GM03348 (cell line): ENCODE measurements around the gene CCR7.
A peak's percentile ranks its signal among the peaks of the same experiment; 100 is the strongest.
"Not testable (repeated sequence)": the region's sequence is repeated elsewhere in the genome, so short reads cannot be mapped to it uniquely, and the experiment has no call there.

ENCODE experiments used
- DNase-seq: peaks from one replicate; pipeline ENCODE4 v3.0.0; 2012; ENCODE audit warnings: low spot score

The CCR7 gene

DNA sequence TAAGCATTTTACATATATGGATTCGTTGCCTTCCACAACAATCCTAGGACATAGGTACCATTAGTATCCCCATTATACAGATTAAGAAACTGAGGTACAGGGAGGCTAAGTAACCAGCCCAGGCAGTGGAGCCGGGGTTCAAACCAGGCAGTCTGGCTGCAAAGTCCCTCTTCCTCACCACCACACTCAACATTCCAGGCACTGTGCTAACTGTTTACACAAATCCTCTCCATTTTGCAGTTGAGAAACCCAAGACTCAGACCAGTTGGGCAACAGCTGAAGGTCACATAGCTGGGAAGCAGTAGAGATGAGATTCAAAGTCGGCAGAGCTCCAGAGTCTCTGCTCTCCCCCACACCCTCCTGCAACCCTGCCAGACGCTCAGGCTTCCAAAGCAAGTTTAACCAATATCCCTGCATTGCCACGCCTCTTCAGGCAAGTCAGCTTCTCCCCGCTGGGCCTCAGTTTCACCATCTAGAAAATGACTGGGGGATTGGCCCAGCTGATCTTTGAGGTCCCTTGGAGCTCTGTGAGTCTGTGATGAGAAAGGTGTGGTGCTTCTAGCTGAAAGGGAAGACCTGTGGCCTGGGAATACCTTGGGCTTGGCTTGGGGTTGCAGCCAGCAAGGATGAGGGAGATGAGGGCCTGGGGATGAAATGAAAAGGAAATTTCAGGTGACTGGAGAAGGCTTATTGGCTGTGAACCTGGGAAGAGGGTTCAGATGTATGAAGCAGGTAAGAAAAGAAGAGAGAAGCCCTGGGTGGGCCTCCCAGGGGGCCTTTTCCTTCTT, 14.0 kb downstream of the CCR7 start:
- peak; percentile 89 for DNase-seq

DNA sequence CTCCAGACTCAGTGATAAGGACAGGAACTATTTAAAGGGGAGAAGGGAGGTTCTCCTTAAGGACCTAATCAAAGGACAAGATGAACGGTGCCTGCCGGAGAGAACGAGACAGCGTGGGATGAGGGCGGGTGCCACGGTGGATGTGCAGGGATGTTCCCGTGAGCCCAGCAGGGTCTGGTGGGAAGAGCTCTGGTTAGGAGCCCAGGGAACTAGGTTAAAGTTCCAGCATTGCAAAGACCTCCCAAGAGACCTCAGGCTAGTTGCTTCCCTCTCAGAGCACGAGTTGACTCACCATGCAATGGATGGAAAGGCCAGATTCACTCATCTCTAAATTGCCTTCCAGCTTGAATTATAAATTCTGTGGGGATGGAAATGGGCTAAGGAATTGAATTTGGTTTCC, 14.7 kb downstream of the CCR7 start:
- peak; percentile 86 for DNase-seq

DNA sequence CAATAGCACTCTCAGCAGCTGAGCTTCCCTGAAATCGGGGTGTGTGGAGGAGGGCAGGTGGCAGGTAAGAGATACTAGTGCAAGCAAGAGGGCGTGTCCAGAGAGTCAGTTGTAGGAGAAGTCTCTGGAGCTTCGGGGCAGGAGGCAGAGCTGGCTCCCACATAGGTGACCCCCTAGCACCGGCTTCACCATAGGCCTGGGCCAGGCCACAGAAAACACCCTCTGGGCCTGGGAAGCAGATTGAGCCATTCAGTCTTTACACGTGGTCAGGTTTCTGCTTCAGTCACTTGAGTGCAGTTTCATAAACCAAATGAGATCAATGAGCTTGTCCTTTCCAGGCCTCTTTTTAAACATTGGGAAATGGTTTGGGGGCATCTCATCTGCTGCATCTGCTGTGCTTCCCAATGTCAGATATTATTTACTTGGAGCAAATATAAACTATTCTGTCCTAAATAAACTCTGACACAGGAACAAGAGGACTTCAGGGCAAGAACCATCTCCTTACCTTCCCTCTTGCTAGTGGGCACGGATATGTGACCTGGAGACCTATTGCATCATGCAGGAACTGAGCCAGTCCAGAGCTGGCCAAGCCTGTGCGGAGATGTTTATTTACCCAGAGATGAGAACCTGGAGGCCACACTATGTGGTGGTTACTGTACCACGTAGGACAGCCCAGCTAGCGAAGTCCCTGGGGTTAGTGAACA, 16.1 kb downstream of the CCR7 start:
- no peak for DNase-seq

DNA sequence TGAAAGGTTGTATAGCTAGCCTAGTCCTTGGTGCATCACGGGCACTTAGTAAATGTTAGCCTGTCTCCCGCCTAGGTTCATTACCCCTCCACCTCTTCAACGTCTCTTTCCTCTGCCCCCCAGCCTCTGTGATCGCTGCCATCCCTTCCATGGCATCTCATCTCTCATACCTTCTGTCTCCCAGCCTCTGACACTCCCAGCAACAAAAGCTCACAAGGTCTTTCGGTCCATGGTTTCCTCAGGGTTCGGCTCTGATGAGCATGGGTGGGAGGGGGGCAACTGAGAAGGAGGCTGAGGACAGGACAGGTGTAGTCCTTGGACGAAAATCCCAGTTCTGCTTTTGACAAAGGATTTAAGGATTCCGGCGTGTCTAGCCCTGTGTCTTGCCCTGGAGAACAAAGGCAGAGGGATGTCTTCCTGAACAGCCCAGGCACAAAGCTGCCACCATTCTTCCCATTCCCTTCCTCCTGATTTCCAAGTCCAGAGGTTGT, 16.7 kb downstream of the CCR7 start:
- DNase-seq: no peak

DNA sequence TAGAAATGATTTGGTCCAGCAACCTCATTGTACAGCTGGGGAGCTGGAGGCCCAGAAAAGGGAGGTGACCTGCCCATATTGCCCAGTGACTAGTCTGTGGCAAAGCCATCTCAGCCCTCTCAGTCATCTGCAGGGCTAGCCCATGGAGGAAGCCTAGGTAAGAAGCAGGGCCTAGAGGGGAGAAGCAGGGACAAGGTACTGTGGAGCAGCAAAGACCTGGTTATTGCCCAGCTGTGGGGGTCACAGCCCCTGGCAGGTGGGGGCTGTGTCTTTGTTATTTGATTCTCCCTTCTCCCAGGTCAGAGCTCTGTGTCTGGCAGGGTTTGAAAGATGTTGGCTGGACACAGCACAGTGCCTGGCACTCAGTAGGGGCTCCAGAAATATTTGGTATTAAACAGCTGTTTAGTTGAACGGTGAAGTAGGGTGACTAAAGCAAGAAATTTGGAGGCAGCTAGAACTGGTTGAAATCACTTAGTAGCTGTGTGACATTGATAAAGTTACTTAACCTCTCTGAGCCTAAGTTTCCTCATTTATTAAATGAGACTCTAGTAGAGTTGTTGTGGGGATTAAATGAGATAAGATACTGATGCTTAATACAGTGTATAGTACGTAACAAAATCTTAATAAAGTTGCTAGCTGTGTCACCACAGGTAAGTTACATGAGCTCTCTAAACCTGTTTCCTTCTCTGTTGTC, 17.3 kb downstream of the CCR7 start:
- DNase-seq: no peak

DNA sequence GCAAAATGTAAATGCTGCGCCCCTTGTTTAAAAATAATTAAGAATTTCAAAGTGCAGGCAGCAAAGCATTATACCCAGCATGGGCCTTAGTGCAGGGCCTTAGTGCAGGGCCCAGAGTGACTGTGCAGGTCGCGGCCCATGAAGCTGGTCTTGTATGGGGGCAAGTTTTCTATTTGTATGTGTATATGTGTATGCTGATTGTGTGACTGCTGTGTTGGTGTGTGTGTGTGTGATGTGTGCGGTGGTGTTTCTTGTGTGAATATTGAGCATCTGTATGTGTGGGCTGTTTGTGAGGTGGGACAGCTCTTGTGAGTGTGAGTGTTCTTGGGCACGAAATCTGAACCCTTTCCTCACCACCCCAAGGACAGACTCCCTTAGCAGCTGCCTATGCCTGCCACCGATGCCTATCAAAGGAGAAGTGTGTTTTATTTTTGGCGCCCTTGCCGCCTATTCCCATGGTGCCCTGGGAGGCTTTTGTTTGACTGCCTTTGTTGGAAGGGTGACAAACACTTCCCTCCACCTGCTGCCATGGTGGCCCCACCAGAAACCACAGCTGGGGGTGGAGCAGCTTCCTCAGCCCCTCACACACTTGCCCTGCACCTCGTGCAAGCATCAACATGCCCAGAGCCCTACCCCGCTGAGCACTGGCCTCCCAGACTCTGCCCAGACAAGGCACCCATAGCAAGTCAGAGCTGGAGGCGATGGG, 18.0 kb downstream of the CCR7 start:
- no peak for DNase-seq

DNA sequence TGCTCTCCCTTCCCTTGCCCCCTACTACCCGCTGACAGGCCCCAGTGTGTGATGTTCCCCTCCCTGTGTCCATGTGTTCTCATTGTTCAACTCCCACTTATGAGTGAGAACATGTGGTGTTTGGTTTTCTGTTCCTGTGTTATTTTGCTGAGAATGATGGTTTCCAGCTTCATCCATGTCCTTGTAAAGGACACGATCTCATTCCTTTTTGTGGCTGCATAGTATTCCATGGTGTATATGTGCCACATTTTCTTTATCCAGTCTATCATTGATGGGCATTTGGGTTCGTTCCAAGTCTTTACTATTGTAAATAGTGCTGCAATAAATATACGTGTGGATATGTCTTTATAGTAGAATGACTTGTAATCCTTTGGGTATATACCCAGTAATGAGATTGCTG, 18.8 kb downstream of the CCR7 start:
- DNase-seq: not testable (repeated sequence)

DNA sequence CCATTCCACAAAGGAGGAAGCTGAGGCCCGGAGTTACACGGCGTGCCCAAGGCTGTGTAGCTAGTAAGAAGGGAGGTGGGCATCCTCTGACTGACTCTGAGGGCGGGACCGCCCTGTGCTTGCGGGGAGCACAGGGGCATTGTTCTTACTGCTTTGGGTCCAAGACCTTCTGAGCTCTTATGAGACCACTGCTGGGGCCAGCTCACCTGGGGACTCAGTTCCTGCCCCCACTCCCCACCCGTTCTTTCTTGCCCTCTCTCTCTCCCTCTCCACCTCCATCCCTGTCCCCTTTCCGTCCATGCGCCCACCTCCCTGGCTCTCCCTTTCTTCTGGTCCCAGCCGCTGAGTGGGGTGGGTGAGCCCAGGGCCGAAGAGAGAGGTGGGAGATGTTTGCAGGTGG, 19.6 kb downstream of the CCR7 start:
- DNase-seq: no peak

DNA sequence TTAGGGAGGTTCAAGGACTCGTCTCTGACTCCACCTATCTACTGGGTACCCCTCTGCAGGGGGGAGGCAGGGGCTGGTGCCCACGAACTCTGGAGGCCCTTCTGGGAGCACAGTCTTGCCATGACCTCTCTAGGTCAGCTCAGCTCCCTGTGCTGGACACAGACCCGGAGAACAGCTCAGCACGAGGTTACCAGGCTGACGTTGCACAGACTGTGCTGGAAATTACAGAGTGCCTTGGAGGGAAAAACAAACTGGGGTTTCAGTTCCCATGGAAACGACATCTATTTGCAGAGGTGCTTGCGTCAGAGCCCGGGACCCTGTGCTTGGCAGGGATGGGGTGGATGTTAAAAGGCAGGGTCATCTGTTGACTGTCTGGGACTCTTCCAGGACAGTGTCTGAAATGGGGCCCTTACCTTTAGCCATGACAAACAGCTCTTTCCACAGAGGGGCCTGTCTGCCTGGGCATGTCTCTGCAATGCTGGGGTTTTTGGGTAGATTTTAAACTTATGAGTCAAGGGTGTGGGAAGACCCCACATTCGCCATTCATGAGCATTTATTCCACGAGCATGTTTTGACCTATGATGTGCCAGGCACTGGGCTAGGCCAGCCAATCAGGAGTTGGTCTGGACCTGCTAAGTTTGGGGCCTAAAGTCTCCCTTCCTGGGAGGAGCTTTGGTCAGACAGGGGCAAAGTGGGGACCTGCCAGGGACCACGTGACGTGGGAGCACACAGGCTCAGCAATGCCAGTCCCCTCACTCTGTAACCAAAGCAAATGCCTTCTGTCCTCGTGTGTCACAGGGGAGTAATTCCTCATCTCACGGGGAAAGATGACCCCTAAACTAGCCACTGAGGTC, 22.5 kb downstream of the CCR7 start:
- DNase-seq: peak; percentile 76

DNA sequence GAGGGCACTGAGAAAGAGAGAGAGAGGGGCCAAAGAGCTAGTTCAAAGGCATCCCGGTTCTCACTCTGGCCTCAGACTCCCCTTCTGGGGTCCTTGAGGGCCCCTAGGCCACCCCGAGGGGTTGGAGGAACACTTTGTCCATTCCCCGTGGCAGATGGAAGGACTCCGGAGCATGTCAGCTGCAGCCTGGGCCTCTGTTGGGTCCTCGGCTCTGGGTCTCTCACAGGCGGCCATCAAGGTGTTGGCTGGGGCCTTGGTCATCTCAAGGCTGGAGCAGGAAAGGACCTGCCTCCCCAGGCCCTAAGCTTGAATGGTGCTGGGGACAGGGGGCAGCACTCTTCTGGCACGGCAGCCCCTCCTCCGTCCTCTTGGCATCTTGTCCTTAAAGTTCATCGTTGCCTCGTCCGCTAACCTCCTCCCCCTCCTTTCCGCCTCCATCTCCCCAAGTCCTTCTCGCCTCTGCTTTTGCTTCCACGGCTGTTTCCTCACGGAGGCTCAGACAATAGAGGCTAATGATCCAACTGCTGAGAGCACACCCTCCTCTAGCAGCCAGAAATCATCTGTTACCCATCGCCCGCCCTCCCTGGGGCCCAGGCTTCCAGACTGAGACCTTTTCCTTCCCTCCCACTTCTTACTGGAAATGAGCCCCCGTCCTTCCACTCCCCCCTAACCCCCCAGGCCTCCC, 23.3 kb downstream of the CCR7 start:
- peak; percentile 54 for DNase-seq

DNA sequence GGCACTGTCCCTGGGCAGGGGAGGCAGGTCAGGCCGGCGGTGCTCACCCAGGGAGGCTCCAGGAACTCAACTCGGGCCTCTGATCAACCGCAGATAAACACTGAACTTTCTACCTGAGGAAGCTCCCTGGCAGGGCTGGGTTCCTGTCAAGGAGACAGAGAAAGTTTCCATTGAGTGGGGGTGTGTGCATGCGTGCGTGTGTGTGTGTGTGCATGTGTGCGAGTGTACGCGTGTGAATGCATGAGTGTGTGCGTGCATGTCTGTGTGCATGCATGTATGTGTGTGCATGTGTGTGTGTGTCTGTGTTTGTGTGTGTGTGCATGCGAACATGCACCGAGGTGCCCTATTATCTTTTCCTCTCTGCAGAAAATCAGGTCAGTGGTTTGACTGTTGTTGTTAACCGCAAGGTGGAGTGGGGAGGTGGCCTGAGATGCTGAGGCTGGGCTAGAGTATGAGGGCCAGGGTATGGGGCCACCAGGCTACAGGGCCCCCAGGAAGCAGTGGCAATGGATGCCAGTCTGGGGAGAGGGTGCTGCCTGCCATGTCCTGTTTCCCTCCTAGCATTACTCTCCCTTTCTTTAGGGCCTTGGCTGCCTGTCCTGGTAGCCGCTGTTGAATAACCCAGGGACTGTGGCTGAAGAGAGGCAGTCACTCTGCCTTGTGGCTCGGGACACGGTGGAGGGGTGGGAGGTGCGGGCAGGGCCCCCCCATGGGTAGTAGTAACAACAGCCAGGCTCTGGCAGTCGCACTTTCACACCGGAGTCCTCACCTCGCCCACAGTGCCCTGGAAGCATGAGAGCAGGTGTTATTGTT, 24.0 kb downstream of the CCR7 start:
- no peak for DNase-seq

DNA sequence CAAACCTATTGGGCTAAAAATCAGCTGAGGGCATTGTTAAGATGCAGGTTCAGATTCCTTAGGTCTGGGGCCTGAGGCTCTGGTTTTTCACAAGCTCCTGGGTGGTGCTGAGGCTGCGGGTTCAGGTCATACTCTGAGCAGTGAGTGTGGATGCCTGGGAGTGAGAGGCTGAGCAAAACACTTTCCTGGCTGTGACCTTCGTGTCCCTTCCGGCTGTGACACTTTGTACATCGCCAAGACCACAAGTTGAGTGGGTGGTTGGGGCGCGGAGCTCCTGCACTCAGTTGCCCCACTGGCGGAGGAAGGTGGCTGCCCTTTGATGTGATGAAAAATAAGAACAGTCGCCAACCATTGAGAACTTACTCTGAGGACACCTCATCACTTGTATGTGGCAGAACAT, 24.8 kb downstream of the CCR7 start:
- no peak for DNase-seq

DNA sequence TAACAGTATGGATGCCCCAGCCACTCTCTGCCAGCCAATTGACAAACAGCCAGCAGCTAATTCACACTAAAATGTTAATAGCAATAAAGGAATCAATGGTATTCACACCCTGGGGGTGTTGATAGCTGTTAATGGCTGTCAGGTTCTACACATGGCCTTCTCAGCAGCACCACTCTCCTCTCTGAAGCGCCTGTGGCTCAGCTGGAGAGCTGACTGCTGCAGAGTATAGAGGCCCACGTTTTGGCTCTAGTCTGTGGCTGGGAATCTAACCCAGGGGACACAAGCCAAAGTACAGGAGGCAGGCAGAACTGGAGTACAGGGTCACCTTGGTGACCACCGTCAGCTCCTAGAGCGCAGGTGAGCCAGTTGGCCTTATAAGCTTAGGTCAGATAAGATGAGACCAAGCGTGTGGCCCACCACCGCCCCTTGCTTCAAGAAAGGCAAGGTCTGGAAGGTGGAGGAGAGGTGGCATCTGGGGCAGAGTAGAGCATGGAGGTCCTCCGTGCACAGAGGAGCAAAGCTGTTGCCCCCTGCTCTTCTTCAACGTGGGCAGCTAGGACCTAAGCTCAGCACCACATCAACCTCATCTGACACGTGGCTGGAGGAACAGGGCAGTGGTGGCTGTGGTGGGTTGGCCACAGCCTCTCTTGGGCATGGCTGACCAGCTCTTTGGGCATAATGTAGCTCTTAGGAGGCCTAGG, 25.4 kb downstream of the CCR7 start:
- DNase-seq: no peak

DNA sequence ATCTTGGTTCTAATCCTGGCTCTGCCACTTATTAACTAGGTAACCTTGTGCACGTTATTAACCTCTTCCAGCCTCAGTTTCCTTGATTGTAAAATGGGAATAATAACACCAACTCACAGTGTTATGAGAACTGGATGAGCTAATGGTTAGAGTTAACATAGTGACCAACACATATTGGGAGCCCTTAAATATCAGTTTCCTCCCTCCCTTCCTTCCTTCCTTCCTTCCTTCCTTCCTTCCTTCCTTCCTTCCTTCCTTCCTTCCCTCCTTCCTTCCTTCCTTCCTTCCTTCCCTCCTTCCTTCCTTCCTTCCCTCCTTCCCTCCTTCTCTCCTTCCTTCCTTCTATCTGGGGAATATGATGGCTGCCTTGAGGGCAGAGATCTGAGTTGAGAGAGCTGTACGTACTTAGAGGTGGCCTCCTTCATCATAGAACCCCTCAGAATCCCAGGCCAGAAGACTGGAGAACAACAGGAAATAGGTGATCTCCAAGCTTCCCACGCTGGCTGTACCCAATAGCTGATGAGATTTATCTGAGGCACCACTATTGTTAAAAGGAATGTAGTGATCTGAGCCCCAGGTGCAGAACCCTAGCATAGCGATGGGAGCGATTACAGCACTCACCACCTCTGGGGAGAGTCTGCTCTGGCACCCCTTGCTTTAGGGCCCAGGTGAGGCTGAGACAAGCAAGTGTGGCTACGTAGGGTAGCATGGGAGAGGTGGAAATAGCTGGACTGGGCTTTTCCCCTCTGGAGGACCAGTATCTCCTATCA, 26.2 kb downstream of the CCR7 start:
- DNase-seq: no peak

DNA sequence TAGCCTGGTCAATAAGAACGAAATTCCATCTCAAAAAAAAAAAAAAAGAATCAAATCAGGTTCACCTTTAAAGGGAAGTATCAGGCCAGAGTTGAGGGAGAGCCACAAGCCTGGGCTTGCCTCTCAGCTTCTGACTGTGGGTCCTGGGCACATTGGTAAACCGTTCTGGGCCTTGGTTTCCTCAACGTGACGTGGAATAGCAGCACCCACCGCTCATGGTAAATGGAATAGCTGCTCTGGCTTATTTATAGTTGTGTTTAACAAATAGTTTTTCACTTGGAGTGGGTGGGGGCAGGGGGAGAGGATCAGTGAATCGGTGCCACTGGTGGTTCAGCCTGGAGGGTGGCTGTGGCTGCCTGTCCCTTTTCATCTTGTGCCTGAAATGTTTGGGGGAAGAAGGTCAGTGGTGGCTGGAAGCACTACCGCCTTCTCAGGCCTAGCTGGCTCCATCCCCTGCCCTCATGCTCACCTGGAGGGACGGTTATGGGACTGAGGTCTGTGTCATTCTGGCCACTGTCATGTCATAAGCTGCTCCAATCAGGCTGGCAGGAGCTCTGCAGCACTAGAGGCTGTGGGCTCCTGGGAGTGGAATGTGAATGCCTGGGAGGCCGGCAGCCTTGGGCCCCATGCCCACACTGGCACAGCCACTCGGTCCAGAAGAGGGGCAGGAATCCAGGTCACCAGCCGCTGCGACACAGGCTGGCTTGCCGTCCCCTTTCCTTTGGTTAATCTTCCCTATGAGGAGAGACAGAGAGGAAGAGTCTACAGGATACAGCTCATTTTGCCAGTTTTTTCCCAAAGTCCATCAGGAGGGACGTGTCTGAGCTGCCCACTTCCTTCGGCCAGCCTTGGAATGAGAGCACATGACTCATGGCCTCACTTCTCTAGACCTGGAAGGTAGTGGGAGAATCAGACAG, 27.0 kb downstream of the CCR7 start:
- DNase-seq: no peak

DNA sequence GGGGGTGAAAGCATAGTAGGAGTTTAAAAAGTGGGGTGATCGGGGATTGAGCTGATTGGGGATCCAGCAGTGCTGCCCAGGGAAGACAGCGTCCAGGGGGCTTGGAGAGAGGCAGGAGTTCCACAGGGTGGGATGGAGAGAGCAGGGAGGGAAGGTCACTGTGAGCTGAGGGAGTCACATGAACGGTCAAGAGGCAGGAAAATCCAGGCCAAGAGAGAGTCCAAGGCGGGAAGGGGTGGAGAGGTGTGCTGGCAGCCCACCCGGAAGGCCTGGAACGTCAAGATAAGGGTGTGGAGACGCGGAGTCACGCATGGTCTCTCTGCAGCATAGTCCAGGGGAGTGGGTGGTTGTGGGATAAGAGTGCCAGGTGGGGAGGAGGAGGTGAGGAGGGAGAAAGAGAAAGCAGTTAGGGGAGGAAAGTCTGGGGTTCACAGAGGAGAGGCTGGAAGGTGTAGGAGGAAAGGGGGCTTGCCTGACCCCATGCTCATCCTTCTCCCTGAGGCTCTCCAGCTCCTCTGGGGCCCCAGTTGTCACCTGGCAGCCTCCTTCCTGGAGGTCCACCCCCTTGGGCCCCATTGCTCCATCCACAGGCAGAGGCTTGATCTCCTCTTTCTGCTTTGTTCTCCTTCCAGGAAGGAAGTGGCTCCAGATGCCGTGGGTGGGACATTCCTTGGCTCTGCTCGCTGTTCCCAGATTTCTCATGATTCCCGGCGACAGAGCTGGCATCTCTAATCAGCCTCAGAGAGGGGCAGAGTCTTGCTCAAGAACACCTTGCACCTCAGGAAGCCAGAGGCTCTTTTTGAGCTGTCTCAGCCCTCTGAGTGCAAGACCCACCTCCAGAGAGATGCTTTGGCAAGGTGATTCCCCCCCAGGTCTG, 28.7 kb downstream of the CCR7 start:
- DNase-seq: peak; percentile 74
